ENCODE data around the gene ZNF529. TPM values are rescaled to one million over a fixed set of nuclear protein-coding genes. Genes with fewer than 3 reads are reported as not detected.
A peak's percentile ranks its signal among the peaks of the same experiment; 100 is the strongest.

The ZNF529 gene
- total RNA-seq, 1 donor from 2014 or later, result 19.7 TPM

DNA sequence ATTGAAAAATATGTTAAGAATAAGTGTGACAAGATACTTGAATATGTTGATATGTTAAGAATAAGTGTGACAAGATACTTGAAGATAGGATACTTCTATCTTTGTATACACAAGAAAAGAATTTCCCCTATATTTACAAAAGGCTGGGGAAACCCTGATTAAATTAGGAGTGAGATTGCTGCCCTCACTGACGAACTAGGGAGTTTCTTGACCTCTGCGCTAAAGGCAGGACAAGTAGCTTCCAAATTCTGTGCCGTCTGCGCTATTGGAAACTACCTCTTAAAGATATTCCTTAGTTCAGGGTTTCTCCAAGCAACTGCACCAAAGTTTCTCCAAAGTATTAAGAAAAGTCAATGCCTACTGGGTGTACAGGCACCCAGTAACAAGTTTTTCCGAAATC is 45.8 kb downstream of the ZNF529 start:
- TF ChIP-seq, protein P1, sequence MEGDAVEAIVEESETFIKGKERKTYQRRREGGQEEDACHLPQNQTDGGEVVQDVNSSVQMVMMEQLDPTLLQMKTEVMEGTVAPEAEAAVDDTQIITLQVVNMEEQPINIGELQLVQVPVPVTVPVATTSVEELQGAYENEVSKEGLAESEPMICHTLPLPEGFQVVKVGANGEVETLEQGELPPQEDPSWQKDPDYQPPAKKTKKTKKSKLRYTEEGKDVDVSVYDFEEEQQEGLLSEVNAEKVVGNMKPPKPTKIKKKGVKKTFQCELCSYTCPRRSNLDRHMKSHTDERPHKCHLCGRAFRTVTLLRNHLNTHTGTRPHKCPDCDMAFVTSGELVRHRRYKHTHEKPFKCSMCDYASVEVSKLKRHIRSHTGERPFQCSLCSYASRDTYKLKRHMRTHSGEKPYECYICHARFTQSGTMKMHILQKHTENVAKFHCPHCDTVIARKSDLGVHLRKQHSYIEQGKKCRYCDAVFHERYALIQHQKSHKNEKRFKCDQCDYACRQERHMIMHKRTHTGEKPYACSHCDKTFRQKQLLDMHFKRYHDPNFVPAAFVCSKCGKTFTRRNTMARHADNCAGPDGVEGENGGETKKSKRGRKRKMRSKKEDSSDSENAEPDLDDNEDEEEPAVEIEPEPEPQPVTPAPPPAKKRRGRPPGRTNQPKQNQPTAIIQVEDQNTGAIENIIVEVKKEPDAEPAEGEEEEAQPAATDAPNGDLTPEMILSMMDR (IDR thresholded peaks at IDR 0.05; ENCODE audit: unreplicated experiment), result no peak
- peak overlapping the region; percentile 100 for H3K27ac Mint-ChIP-seq
- DNase-seq (ENCODE audit: low spot score, unreplicated experiment), result no peak
- H3K36me3 Mint-ChIP-seq (ENCODE audit: insufficient read depth), result peaks cover 55% of the 10 kb centered on the region
- H3K27me3 Mint-ChIP-seq, result no peaks in the 10 kb centered on the region
- H3K4me3 Mint-ChIP-seq (ENCODE audit: low read depth), result peak overlapping the region; percentile 97
- peaks cover 8% of the 10 kb centered on the region for H3K4me1 Mint-ChIP-seq (ENCODE audit: low read depth)
- H3K9me3 Mint-ChIP-seq (ENCODE audit: low read depth), result peaks cover 24% of the 10 kb centered on the region

DNA sequence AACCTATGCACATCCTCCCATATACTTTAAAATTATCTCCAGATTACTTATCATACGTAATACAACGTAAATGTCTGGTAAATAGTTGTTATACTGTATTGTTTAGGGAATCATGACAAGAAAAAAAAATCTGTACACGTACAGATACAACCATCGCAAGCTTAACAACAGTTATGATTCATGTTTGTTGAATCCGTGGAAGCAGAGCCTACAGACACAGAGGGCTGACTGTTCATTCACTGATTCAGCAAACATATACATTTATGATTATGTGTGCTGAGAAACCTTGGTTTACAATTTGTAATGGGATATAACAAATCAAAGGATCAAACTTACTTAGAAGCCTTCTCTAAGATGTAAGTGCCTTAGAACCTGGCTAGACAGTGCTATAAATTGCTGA is 46.5 kb downstream of the ZNF529 start:
- TF ChIP-seq, protein P1 (IDR thresholded peaks at IDR 0.05; ENCODE audit: unreplicated experiment), result no peak
- peaks cover 57% of the 10 kb centered on the region for H3K36me3 Mint-ChIP-seq (ENCODE audit: insufficient read depth)
- H3K9me3 Mint-ChIP-seq (ENCODE audit: low read depth), result peaks cover 24% of the 10 kb centered on the region
- DNase-seq (ENCODE audit: low spot score, unreplicated experiment), result no peak
- no peaks in the 10 kb centered on the region for H3K27me3 Mint-ChIP-seq
- peak overlapping the region; percentile 97 for H3K4me3 Mint-ChIP-seq (ENCODE audit: low read depth)
- peak overlapping the region; percentile 83 for H3K27ac Mint-ChIP-seq
- H3K4me1 Mint-ChIP-seq (ENCODE audit: low read depth), result peaks cover 8% of the 10 kb centered on the region

DNA sequence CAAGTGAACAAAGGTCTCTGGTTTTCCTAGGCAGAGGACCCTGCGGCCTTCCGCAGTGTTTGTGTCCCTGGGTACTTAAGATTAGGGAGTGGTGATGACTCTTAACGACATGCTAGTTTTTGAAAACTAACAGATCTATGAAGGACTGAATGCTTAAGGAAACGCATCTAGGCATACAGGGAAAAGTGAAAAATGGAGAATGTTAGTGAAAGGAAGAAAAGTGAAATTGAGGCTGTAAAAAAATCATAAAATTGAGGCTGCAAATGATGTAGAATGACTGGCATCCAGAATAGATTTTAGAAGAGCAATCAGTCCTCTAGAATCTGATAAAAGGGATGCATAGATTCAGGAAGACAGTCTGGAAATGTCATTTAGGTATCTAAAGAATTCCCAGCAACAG is 48.5 kb downstream of the ZNF529 start:
- Mint-ChIP-seq H3K4me3 (ENCODE audit: low read depth) (peak overlapping the region; percentile 10), H3K36me3 (ENCODE audit: insufficient read depth) (peaks cover 70% of the 10 kb centered on the region), H3K27ac (peak overlapping the region; percentile 79), H3K9me3 (ENCODE audit: low read depth) (peaks cover 25% of the 10 kb centered on the region), H3K4me1 (ENCODE audit: low read depth) (peaks cover 8% of the 10 kb centered on the region), H3K27me3 (no peaks in the 10 kb centered on the region)
- TF ChIP-seq, protein P1 (IDR thresholded peaks at IDR 0.05; ENCODE audit: unreplicated experiment), result no peak
- no peak for DNase-seq (ENCODE audit: low spot score, unreplicated experiment)

DNA sequence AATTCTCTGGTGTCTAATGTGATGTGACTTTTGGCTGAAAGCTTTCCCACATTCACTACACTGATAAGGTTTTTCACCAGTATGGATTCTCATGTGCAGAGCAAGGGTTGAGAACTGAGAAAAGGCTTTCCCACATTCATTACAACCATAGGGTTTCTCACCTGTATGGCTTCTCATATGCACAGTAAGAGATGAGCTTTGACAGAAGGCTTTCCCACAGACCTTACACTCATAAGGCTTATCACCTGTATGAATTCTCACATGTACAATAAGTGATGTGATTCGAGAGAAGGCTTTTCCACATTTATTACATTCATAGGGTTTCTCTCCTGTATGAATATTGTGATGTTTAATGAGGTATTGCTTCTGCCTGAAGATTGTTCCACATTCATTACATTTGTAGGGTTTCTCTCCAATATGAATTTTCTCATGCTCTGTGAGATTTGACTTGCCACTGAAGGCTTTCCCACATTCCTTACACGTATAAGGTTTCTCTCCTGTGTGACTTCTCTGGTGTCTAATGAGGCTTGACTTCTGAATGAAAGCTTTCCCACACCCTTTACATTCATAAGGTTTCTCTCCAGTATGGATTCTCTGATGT is 59.0 kb downstream of the ZNF529 start:
- no peak for DNase-seq (ENCODE audit: low spot score, unreplicated experiment)
- TF ChIP-seq, protein P1 (IDR thresholded peaks at IDR 0.05; ENCODE audit: unreplicated experiment), result no peak
- H3K36me3 Mint-ChIP-seq (ENCODE audit: insufficient read depth), result peaks cover 76% of the 10 kb centered on the region
- H3K4me1 Mint-ChIP-seq (ENCODE audit: low read depth), result no peaks in the 10 kb centered on the region
- H3K27ac Mint-ChIP-seq, result peak overlapping the region; percentile 76
- H3K4me3 Mint-ChIP-seq (ENCODE audit: low read depth), result no peak overlapping the region
- H3K9me3 Mint-ChIP-seq (ENCODE audit: low read depth), result peaks cover 56% of the 10 kb centered on the region
- no peaks in the 10 kb centered on the region for H3K27me3 Mint-ChIP-seq

DNA sequence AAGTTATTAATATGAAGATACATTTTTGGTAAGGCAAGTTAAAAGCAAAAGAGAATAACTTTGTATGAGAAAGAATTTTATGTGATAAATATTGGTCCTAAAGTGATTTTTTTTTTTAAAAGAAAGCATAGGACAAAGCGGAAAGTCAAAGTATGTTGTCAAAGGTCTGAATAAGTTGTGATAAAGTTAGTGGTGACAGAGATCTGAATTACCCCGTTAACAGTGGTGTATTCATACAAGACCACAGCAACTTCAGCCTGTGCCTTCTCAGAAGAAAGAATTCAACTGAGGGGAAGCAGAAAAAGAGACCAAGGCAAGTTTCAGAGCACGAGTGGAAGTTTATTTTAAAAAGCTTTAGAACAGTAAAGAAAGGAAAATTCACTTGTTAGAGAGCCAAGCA is 64.8 kb downstream of the ZNF529 start:
- Mint-ChIP-seq H3K36me3 (ENCODE audit: insufficient read depth) (peaks cover 34% of the 10 kb centered on the region), H3K4me3 (ENCODE audit: low read depth) (no peak overlapping the region), H3K27me3 (no peaks in the 10 kb centered on the region), H3K9me3 (ENCODE audit: low read depth) (peaks cover 26% of the 10 kb centered on the region), H3K4me1 (ENCODE audit: low read depth) (no peaks in the 10 kb centered on the region), H3K27ac (peak overlapping the region; percentile 20)
- no peak for DNase-seq (ENCODE audit: low spot score, unreplicated experiment)
- TF ChIP-seq, protein P1 (IDR thresholded peaks at IDR 0.05; ENCODE audit: unreplicated experiment), result no peak

Data from progenitor cell of endocrine pancreas (in vitro differentiated cells).